ENCODE measurements around the gene TCERG1. TPM values are rescaled to one million over a fixed set of nuclear protein-coding genes. Genes with fewer than 3 reads are reported as not detected.

The TCERG1 gene
- total RNA-seq, 1 donor from 2014 or later = 46.3 TPM

DNA sequence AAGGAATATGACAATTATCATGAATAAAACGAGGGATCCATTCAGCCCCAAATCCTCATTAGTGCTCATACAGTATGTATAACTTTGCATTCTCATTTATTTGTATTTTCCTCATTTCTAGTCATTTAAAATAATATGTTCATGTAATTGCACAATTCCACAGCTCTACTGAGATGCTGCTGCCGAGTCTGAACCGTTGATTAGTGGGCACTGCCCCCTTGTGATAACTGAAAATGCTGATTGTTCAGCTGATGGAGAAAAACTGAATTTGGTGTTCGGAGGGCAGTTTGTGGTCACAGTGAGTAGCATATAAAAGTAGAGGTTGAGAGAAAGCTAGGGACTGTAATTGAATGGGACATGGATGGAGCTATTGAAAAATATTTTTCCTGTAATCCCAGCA is 81.1 kb downstream of the TCERG1 start:
- Histone ChIP-seq H3K27me3 (no peaks in the 10 kb centered on the region), H3K9me3 (no peaks in the 10 kb centered on the region), H3K4me1 (no peaks in the 10 kb centered on the region), H3K4me3 (no peak overlapping the region), H3K27ac (no peak overlapping the region), H3K36me3 (no peaks in the 10 kb centered on the region)
- intact Hi-C loops (cut with DNase I) = no loop called here
- DNase-seq (no peak), ATAC-seq (no peak)
- TF ChIP-seq, protein P1, sequence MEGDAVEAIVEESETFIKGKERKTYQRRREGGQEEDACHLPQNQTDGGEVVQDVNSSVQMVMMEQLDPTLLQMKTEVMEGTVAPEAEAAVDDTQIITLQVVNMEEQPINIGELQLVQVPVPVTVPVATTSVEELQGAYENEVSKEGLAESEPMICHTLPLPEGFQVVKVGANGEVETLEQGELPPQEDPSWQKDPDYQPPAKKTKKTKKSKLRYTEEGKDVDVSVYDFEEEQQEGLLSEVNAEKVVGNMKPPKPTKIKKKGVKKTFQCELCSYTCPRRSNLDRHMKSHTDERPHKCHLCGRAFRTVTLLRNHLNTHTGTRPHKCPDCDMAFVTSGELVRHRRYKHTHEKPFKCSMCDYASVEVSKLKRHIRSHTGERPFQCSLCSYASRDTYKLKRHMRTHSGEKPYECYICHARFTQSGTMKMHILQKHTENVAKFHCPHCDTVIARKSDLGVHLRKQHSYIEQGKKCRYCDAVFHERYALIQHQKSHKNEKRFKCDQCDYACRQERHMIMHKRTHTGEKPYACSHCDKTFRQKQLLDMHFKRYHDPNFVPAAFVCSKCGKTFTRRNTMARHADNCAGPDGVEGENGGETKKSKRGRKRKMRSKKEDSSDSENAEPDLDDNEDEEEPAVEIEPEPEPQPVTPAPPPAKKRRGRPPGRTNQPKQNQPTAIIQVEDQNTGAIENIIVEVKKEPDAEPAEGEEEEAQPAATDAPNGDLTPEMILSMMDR (IDR thresholded peaks at IDR 0.05) = no peak

DNA sequence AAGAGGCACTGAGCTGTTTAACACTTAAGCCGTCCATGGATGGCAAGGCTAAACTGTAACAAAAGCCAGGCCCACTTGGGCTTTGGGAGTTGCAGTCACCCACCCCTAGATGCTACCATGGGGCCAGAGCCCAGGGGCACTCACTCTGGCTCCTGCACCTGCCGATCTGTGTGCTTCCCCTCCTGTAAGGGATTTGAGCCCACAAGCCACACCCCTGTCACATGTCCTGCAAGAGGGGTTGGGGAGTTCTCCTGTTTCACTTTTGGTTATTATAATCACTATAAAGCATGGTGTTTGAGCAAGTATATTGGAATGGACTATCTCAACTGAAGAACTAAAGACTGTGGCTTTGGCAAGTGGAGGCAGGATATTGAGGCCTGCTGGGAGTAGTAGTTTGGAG is 82.9 kb downstream of the TCERG1 start:
- no peak overlapping the region for H3K4me3 ChIP-seq
- H3K27me3 ChIP-seq = no peaks in the 10 kb centered on the region
- DNase-seq (no peak), ATAC-seq (no peak)
- intact Hi-C loops (cut with DNase I) = no loop called here
- no peak overlapping the region for H3K27ac ChIP-seq
- no peaks in the 10 kb centered on the region for H3K4me1 ChIP-seq
- no peaks in the 10 kb centered on the region for H3K36me3 ChIP-seq
- TF ChIP-seq, protein P1 (IDR thresholded peaks at IDR 0.05) = no peak
- H3K9me3 ChIP-seq = no peaks in the 10 kb centered on the region

DNA sequence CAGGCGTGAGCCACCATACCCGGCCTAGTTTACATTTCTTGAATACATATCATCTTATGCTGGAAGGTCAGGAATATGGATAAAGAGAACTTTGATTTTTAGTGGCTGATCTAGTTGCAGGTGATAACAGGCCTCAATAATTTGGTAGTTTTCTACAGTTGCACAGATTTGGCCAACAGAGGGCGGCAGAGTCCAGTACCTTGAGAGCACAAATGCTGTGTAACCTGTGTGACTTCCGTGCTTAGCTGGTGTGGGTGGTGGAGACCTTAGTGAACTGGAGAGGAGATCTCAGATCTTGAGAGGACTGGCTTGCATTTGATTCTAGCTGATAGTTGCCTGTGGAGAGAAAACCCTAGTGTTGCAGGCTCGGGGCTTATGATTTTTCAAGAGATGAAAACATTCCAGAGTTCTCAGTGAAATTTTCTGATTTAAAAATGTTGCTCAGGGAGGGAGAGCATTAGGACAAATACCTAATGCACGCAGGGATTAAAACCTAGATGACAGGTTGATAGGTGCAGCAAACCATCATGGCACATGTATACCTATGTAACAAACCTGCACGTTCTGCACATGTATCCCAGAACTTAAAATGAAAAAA is 86.2 kb downstream of the TCERG1 start:
- intact Hi-C loops (cut with DNase I) = no loop called here
- peak; percentile 68 for DNase-seq
- no peaks in the 10 kb centered on the region for H3K9me3 ChIP-seq
- H3K4me1 ChIP-seq = no peaks in the 10 kb centered on the region
- no peak overlapping the region for H3K27ac ChIP-seq
- no peaks in the 10 kb centered on the region for H3K27me3 ChIP-seq
- H3K36me3 ChIP-seq = no peaks in the 10 kb centered on the region
- TF ChIP-seq, protein P1 (IDR thresholded peaks at IDR 0.05) = peak; percentile 81
- ATAC-seq = peak; percentile 94
- H3K4me3 ChIP-seq = no peak overlapping the region

DNA sequence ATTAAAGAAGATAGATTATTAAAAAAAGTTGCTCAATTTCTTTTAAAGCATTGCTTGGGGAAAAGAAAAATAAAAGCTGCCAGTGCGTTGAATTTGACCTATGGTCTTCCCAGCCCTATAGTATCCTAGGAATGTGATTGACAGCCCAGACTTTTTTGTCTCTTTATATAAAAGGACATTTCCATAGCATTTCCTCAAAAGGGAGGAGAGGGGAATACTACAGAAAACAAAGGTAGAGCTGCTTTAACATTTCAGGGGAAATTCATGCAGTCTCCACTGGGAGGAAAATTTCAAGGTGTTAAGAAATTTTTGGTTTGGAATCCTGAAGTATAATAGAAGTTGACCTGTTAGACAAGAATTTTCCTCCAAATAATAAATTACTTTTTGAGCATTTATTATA is 86.7 kb downstream of the TCERG1 start:
- intact Hi-C loops (cut with DNase I) = no loop called here
- no peak for ATAC-seq

DNA sequence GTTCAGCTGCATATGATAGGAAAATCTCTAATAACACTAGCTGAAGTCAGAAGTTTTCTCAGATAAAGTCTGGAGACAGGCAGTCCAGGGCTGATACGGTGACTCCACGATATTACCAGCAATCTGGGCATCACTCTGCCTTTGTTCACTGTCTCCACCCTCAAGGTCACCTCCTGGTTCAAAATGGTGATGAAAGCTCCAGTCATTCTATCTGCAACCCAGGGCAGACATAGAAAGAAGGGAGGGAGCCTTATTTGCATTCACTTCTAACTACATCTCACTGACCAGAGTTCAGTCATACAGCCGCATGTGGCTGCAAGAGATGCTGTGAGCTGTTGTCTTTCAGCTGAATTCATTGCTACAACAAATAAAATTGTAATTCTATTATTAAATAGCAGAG is 91.3 kb downstream of the TCERG1 start:
- Histone ChIP-seq H3K27me3 (no peaks in the 10 kb centered on the region), H3K9me3 (no peaks in the 10 kb centered on the region), H3K27ac (no peak overlapping the region), H3K4me1 (no peaks in the 10 kb centered on the region), H3K36me3 (no peaks in the 10 kb centered on the region), H3K4me3 (no peak overlapping the region)
- intact Hi-C loops (cut with DNase I) = no loop called here
- no peak for DNase-seq
- ATAC-seq = no peak
- TF ChIP-seq, protein P1 (IDR thresholded peaks at IDR 0.05) = no peak

More for the DNA sequence above, 86.7 kb downstream of the TCERG1 start:
- TF ChIP-seq, protein P1 (IDR thresholded peaks at IDR 0.05) = no peak
- Histone ChIP-seq H3K27ac (no peak overlapping the region), H3K4me1 (no peaks in the 10 kb centered on the region), H3K4me3 (no peak overlapping the region), H3K9me3 (no peaks in the 10 kb centered on the region), H3K27me3 (no peaks in the 10 kb centered on the region), H3K36me3 (no peaks in the 10 kb centered on the region)
- DNase-seq = no peak

DNA sequence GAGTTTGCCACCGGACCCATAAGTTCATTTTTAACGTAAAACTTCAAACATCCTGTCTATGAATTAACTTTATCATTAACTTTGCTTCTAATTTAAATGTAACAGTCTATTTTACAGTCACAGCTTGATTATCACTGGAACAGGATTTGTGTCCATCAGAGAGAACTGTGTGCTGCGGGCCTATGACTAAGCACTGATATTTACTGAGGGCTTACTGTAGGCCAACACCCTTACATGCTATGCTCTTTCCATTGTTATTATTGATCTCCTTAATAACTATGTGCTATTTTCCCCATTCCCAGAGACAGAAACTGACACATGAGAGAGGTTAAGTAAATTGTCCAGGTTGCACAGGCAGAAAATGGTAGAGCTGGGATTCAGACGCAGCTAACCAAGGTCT is 92.8 kb downstream of the TCERG1 start:
- H3K4me1 ChIP-seq = no peaks in the 10 kb centered on the region
- no peak for ATAC-seq
- no peak overlapping the region for H3K27ac ChIP-seq
- no peak overlapping the region for H3K4me3 ChIP-seq
- intact Hi-C loops (cut with DNase I) = loop anchor here (5.0 kb wide), 1 partner anchor 427 kb away; no protein-coding TSS in a partner anchor
- DNase-seq = no peak
- TF ChIP-seq, protein P1 (IDR thresholded peaks at IDR 0.05) = no peak
- H3K36me3 ChIP-seq = no peaks in the 10 kb centered on the region
- H3K9me3 ChIP-seq = no peaks in the 10 kb centered on the region
- H3K27me3 ChIP-seq = no peaks in the 10 kb centered on the region
